ENCODE measurements around the gene C11orf54.
"Not testable (repeated sequence)": the region's sequence is repeated elsewhere in the genome, so short reads cannot be mapped to it uniquely, and the experiment has no call there.

C11orf54 gene

DNA sequence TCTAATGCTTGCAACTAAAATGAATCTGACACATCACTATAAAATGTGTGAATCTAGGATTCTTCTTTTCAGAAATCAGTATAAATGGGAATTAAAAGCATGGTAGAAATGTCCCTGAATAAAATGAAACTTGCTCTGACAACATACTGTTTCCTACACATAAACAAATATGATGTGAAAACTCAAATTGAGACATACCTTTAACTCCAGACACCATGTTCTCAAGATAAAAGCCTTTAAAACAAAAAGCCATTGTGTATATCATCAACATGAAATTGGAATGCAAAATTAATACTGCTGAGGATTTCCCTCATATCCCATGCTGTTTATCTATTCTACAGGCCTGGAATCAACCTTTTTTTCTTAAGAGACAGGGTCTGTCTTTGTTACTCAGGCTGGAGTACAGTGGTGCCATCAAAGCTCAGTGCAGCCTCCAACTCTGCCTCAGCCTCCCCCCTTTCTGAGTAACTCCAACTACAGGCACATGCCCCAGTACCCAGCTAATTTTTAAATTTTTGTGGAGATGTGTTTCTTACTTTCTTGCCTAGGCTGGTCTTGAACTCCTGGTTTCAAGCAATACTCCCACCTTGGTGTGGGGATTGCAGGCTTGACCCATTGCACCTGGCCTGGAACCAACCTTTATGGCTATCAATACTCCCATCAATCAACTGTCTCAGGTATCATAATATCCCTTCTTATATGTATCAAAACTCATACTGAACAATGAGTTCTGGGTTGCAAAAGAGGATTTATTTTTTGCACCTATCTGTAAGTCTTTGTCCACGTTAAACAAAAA is 6.8 kb upstream of the C11orf54 start:
- no peak for DNase-seq (ENCODE audit: low read depth)

GRCh38 chr11:93735627-93736026 is 5.8 kb upstream of the C11orf54 start:
- no peak for DNase-seq (ENCODE audit: low read depth)

GRCh38 chr11:93736129-93736528 is 5.3 kb upstream of the C11orf54 start:
- peak; percentile 43 for DNase-seq (ENCODE audit: low read depth)

- DNase-seq (ENCODE audit: low read depth): no peak
These were observed 3.4 kb upstream of the C11orf54 start for GRCh38 chr11:93737904-93738612.

DNA sequence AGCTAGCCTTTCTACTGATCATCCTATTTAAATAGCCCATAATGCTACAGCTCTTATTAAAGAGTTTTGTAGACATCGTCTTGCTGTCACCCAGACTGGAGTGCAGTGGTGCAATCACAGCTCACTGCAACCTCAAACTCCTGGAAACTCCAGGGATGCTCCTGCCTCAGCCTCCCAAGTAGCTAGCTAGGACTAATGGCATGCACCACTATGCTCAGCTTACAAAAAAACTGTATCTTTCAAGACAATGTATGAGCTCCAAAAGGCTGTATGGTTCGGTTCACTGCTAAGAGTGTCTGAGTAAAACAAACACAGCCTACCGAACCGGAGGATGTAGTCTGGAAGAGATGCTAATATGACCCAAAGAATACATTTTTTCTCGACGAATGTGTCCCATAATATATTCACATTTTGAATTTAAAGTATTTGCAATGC is 2.8 kb upstream of the C11orf54 start:
- no peak for DNase-seq (ENCODE audit: low read depth)

- peak; percentile 9 for DNase-seq (ENCODE audit: low read depth)
These were observed 1.3 kb upstream of the C11orf54 start for GRCh38 chr11:93740031-93740729.

DNA sequence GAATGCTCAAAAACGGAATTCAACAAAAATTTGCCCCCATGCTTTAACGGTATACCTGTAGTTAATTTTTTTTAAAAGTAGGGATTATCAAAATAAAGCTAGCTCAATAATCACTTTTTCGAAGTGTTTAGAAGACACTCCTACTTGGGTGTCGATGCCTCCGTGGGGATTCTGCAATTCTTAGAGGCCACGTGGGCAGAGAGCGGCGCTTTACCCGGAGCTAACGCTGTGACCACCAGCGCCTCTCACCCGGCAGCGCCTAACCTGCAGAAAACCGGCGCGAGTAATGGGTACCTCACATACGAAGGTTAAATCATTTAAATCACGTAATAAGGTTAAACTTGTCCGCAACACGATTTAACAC is 760 bp upstream of the C11orf54 start:
- DNase-seq (ENCODE audit: low read depth): peak; percentile 64

- peak; percentile 76 for DNase-seq (ENCODE audit: low read depth)
These were observed 382 bp downstream of the C11orf54 start for GRCh38 chr11:93741882-93742226.

- DNase-seq (ENCODE audit: low read depth): no peak
These were observed 1.8 kb downstream of the C11orf54 start for GRCh38 chr11:93743291-93743690.

DNA sequence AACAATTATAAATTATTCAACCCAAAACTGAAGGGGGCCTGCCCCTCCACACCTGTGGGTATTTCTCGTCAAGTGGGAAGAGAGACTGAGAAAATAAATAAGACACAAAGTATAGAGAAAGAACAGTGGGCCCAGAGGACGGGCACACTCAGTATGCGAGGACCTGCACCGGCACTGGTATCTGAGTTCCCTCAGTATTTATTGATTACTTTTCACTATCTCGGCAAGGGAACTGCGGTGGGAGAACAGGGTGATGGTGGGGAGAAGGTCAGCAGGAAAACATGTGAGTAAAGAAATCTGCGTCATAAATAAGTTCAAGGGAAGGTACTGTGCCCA is 3.2 kb downstream of the C11orf54 start:
- DNase-seq (ENCODE audit: low read depth): no peak

GRCh38 chr11:93745005-93745755 is 3.7 kb downstream of the C11orf54 start:
- not testable (repeated sequence) for DNase-seq (ENCODE audit: low read depth)

DNA sequence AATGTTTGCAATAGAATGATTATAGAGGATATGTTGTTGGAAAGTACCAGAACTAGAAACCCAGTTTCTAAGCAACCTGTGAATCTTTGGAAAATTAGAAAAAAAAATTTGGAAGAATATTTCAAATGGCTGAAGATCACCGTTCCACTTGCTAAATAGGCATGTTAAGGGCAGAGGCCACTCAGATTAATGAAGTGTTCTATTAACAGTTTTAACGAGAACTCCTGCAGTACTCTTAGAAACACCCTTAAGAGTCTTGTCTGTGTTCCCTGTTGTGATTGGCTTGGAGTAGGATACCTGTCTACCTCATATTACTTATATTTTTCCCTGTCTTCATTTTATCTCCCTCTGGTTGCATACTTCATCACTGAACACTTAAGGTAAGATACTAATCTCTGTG is 4.6 kb downstream of the C11orf54 start:
- DNase-seq (ENCODE audit: low read depth): no peak

DNA sequence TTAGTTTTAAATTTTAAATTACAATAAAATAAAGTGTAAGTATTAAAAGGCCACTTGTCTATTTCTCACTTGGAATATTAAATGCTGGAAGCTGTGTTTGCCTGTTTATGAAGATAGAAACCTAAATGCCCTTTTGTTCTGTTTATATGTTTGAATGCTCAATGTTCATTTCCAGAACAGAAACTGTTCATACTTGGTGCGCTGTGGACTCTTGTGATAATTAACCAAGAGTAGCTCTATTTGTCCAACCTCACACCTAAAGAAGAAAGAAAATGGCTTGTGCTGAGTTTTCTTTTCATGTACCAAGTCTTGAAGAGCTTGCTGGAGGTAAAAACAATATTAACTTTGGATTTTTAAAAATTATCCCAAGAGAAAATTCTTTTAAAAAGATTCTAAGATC is 5.7 kb downstream of the C11orf54 start:
- DNase-seq (ENCODE audit: low read depth): no peak

GRCh38 chr11:93751001-93751400 is 9.5 kb downstream of the C11orf54 start:
- DNase-seq (ENCODE audit: low read depth): no peak

- no peak for DNase-seq (ENCODE audit: low read depth)
These were observed 11.8 kb downstream of the C11orf54 start for GRCh38 chr11:93753241-93753640.

GRCh38 chr11:93756748-93757147 is 15.3 kb downstream of the C11orf54 start:
- DNase-seq (ENCODE audit: low read depth): no peak

DNA sequence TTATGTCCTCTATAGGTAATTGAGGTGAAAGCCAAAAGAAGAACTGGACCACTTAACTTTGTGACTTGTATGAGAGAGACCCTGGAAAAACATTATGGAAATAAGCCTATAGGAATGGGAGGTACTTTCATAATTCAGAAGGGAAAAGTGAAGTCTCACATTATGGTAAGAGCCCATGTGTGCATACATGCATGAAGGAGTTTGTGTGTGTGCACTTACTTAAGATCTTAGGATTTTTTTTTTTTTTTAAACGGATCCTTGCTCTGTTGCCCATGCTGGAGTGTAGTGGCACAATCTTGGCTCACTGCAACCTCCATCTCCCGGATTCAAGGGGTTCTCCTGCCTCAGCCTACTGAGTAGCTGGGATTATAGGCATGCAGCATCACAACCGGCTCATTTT is 15.8 kb downstream of the C11orf54 start:
- DNase-seq (ENCODE audit: low read depth): no peak

GRCh38 chr11:93757924-93758865 is 16.7 kb downstream of the C11orf54 start:
- DNase-seq (ENCODE audit: low read depth): no peak

GRCh38 chr11:93759123-93759522 is 17.7 kb downstream of the C11orf54 start:
- DNase-seq (ENCODE audit: low read depth): not testable (repeated sequence)

GRCh38 chr11:93761910-93762309 is 20.4 kb downstream of the C11orf54 start:
- no peak for DNase-seq (ENCODE audit: low read depth)

- no peak for DNase-seq (ENCODE audit: low read depth)
These were observed 24.1 kb downstream of the C11orf54 start for GRCh38 chr11:93765551-93765950.

Measured in fibroblast of gingiva (primary cell).